ENCODE data around the gene BAMBI.

Gene BAMBI

GRCh38 chr10:28684157-28684985 is 7.0 kb downstream of the BAMBI start:
- no peak overlapping the region for H3K27ac ChIP-seq (ENCODE audit: poor library complexity, severe bottlenecking)

GRCh38 chr10:28684986-28685580 is 7.8 kb downstream of the BAMBI start:
- DNase-seq (ENCODE audit: low spot score) (no peak), ATAC-seq (ENCODE audit: low read depth) (no peak)
- peaks cover 16% of the 10 kb centered on the region for H3K27me3 ChIP-seq (ENCODE audit: insufficient read depth, poor library complexity, severe bottlenecking)
- H3K27ac ChIP-seq (ENCODE audit: poor library complexity, severe bottlenecking): no peak overlapping the region
- H3K36me3 ChIP-seq (ENCODE audit: low read depth): no peaks in the 10 kb centered on the region
- H3K4me1 ChIP-seq (ENCODE audit: insufficient read depth, poor library complexity, severe bottlenecking): no peaks in the 10 kb centered on the region
- H3K9me3 ChIP-seq (ENCODE audit: severe bottlenecking): no peaks in the 10 kb centered on the region
- no peak for TF ChIP-seq CTCF (IDR thresholded peaks at IDR 0.05; ENCODE audit: poor library complexity, severe bottlenecking)
- H3K4me3 ChIP-seq (ENCODE audit: severe bottlenecking): no peak overlapping the region

More at GRCh38 chr10:28684157-28684985, 7.0 kb downstream of the BAMBI start:
- ATAC-seq (ENCODE audit: low read depth) (no peak), DNase-seq (ENCODE audit: low spot score) (no peak)
- no peaks in the 10 kb centered on the region for H3K4me1 ChIP-seq (ENCODE audit: insufficient read depth, poor library complexity, severe bottlenecking)
- H3K27me3 ChIP-seq (ENCODE audit: insufficient read depth, poor library complexity, severe bottlenecking): peaks cover 23% of the 10 kb centered on the region
- no peaks in the 10 kb centered on the region for H3K9me3 ChIP-seq (ENCODE audit: severe bottlenecking)
- no peak for TF ChIP-seq CTCF (IDR thresholded peaks at IDR 0.05; ENCODE audit: poor library complexity, severe bottlenecking)
- no peaks in the 10 kb centered on the region for H3K36me3 ChIP-seq (ENCODE audit: low read depth)
- H3K4me3 ChIP-seq (ENCODE audit: severe bottlenecking): no peak overlapping the region

- Histone ChIP-seq H3K27ac (ENCODE audit: poor library complexity, severe bottlenecking) (no peak overlapping the region), H3K36me3 (ENCODE audit: low read depth) (no peaks in the 10 kb centered on the region), H3K4me3 (ENCODE audit: severe bottlenecking) (no peak overlapping the region), H3K4me1 (ENCODE audit: insufficient read depth, poor library complexity, severe bottlenecking) (no peaks in the 10 kb centered on the region), H3K9me3 (ENCODE audit: severe bottlenecking) (no peaks in the 10 kb centered on the region), H3K27me3 (ENCODE audit: insufficient read depth, poor library complexity, severe bottlenecking) (peaks cover 10% of the 10 kb centered on the region)
- DNase-seq (ENCODE audit: low spot score) (no peak), ATAC-seq (ENCODE audit: low read depth) (no peak)
- no peak for TF ChIP-seq CTCF (IDR thresholded peaks at IDR 0.05; ENCODE audit: poor library complexity, severe bottlenecking)
Measured at GRCh38 chr10:28685717-28686116, 8.4 kb downstream of the BAMBI start.

- no peaks in the 10 kb centered on the region for H3K36me3 ChIP-seq (ENCODE audit: low read depth)
- no peak overlapping the region for H3K4me3 ChIP-seq (ENCODE audit: severe bottlenecking)
- no peak overlapping the region for H3K27ac ChIP-seq (ENCODE audit: poor library complexity, severe bottlenecking)
- TF ChIP-seq CTCF (IDR thresholded peaks at IDR 0.05; ENCODE audit: poor library complexity, severe bottlenecking): no peak
- peaks cover 4% of the 10 kb centered on the region for H3K27me3 ChIP-seq (ENCODE audit: insufficient read depth, poor library complexity, severe bottlenecking)
- DNase-seq (ENCODE audit: low spot score) (no peak), ATAC-seq (ENCODE audit: low read depth) (no peak)
- H3K9me3 ChIP-seq (ENCODE audit: severe bottlenecking): no peaks in the 10 kb centered on the region
- H3K4me1 ChIP-seq (ENCODE audit: insufficient read depth, poor library complexity, severe bottlenecking): no peaks in the 10 kb centered on the region
Measured at GRCh38 chr10:28686835-28687682, 9.7 kb downstream of the BAMBI start.

Measured in RWPE2 (cell line).